ENCODE measurements around the gene AKR7A3.

The AKR7A3 gene

DNA sequence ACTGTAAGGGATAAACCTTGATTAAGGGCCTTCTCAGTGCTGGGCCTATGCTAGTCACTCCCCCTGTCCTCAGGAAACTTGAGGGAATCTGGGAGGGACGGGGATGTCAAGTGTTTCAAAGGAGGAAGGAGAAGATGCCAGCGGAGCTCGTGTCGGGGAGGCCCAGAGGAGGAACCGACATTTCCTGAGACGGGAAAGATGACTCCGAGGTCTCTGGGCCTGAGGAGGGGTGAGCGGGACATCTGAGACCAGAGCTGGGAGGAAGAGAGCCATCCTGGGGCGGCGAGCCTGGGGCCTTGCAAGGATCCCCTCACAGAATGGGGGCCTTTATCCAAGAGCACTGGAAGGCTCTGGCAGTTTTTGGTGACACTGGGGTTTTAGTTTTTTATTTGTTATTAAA is 33.9 kb upstream of the AKR7A3 start:
- no peak for DNase-seq (ENCODE audit: low read depth, low spot score)
- TF ChIP-seq, protein P1, sequence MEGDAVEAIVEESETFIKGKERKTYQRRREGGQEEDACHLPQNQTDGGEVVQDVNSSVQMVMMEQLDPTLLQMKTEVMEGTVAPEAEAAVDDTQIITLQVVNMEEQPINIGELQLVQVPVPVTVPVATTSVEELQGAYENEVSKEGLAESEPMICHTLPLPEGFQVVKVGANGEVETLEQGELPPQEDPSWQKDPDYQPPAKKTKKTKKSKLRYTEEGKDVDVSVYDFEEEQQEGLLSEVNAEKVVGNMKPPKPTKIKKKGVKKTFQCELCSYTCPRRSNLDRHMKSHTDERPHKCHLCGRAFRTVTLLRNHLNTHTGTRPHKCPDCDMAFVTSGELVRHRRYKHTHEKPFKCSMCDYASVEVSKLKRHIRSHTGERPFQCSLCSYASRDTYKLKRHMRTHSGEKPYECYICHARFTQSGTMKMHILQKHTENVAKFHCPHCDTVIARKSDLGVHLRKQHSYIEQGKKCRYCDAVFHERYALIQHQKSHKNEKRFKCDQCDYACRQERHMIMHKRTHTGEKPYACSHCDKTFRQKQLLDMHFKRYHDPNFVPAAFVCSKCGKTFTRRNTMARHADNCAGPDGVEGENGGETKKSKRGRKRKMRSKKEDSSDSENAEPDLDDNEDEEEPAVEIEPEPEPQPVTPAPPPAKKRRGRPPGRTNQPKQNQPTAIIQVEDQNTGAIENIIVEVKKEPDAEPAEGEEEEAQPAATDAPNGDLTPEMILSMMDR (IDR thresholded peaks at IDR 0.05; ENCODE audit: low read depth, low read length), result no peak
- in situ Hi-C loops (cut with HindIII; ENCODE audit: low sequenced_read_pairs), result no loop called here
- H3K4me3 ChIP-seq (ENCODE audit: low read depth, low read length), result no peak overlapping the region

DNA sequence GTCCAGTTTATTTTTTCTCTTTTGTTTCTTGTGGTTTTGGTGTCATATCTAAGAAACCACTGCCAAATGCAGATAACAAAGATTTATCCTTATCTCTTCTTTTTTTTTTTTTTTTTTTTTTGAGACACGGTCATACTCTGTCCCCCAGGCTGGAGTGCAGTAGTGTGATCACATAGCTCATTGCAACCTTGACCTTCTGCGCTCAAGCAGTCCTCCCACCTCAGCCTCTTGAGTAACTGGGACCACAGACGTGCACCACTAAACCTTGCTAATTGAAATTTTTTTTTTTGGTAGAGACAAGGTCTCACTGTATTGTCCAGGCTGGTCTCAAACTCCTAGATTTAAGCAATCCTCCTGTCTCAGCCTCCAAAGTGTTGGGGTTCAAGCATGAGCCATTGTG is 32.5 kb upstream of the AKR7A3 start:
- in situ Hi-C loops (cut with HindIII; ENCODE audit: low sequenced_read_pairs), result no loop called here
- no peak for DNase-seq (ENCODE audit: low read depth, low spot score)
- no peak overlapping the region for H3K4me3 ChIP-seq (ENCODE audit: low read depth, low read length)
- TF ChIP-seq, protein P1 (IDR thresholded peaks at IDR 0.05; ENCODE audit: low read depth, low read length), result no peak

DNA sequence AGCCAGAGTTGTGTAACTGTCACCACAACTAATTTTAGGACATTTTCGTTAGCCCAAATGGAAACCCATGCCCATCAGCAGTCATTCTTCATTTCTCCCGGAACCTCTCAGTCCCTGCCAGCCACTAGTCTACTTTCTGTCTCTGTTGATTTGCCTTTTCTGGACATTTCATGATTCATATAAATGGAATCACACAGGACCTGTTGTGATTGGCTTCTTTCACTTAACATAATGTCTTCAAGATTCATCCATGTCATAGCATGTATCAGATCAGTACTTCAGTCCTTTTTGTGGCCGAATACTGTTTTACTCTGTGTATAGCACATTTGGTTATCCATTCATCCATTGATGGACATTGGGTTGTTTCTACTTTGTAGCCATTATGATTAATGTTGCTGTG is 30.6 kb upstream of the AKR7A3 start:
- TF ChIP-seq, protein P1 (IDR thresholded peaks at IDR 0.05; ENCODE audit: low read depth, low read length), result no peak
- in situ Hi-C loops (cut with HindIII; ENCODE audit: low sequenced_read_pairs), result no loop called here
- no peak for DNase-seq (ENCODE audit: low read depth, low spot score)
- H3K4me3 ChIP-seq (ENCODE audit: low read depth, low read length), result no peak overlapping the region

DNA sequence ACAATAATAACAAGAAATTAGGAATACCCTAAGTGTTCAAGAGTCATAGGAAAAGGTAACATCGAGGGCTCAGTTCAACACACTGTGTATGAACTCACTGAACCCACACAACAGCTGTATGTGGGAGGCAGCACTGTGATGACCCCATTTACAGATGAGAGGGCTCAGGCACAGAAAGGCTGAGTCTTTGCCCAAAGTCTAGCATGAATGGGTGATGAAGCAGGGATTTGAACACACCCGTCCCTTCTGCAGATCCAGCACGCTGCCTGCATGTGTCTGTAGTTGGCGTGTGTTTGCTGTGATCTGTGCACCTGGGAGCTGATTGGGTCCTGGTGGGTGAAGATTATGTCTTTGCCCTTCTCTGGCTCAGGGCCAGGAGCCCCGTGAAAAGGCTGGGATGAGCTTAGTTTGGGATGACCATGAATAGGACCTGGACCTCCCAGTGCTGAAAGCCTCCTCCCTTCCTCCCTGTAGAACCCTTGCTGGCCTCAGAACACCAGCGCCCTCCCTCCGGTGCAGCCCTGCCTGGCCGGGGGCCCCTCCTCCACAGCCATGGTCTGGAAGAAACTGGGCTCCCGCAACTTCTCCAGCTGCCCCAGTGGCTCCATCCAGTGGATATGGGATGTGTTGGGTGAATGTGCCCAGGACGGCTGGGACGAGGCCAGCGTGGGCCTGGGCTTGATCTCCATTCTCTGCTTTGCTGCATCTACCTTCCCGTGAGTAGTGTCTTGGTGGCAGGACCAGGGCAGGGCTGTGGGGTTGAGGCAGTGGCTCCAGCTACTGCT is 28.7 kb upstream of the AKR7A3 start:
- DNase-seq (ENCODE audit: low read depth, low spot score), result no peak
- TF ChIP-seq, protein P1 (IDR thresholded peaks at IDR 0.05; ENCODE audit: low read depth, low read length), result peak; percentile 7
- no peak overlapping the region for H3K4me3 ChIP-seq (ENCODE audit: low read depth, low read length)
- in situ Hi-C loops (cut with HindIII; ENCODE audit: low sequenced_read_pairs), result no loop called here

DNA sequence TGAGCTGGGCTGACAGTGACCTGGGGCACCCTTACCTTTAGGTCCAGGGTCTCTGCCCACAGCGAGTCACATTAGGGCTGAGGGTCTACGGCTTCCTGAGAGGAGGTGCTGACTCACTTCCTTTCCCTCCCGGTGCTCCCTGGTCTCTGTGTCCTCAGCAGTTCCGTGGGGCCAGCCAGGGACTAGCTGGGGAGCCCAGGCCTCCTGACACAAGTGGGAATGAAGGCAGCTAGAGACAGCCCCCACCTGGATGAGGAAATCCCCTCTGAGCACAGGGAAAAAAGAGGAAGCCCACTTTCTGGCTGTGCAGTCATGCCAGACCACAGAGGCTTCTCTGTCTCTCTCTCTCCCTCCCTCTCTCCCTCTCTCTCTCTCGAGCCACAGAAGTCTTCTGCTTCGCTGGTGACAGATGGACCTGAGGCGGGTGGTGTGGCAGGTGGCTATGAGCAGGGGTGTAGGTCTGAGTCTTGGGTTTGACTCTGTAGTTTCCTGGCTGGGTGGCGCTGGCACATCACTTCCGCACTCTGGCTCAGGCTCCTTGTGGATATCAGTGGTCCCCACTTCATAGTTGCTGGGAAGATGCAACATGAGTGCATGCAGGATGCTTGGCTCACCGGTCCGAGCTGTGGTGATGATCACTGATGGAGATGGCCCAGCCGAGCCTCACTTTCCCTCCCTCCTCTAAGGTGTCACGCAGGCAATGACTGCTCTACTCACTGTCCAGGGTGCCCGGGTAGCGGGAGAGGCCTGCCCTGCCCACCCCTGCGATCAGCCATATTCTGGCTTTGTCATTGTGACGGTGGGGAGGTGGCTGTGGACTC is 27.0 kb upstream of the AKR7A3 start:
- TF ChIP-seq, protein P1 (IDR thresholded peaks at IDR 0.05; ENCODE audit: low read depth, low read length), result no peak
- H3K4me3 ChIP-seq (ENCODE audit: low read depth, low read length), result no peak overlapping the region
- in situ Hi-C loops (cut with HindIII; ENCODE audit: low sequenced_read_pairs), result no loop called here
- DNase-seq (ENCODE audit: low read depth, low spot score), result no peak

DNA sequence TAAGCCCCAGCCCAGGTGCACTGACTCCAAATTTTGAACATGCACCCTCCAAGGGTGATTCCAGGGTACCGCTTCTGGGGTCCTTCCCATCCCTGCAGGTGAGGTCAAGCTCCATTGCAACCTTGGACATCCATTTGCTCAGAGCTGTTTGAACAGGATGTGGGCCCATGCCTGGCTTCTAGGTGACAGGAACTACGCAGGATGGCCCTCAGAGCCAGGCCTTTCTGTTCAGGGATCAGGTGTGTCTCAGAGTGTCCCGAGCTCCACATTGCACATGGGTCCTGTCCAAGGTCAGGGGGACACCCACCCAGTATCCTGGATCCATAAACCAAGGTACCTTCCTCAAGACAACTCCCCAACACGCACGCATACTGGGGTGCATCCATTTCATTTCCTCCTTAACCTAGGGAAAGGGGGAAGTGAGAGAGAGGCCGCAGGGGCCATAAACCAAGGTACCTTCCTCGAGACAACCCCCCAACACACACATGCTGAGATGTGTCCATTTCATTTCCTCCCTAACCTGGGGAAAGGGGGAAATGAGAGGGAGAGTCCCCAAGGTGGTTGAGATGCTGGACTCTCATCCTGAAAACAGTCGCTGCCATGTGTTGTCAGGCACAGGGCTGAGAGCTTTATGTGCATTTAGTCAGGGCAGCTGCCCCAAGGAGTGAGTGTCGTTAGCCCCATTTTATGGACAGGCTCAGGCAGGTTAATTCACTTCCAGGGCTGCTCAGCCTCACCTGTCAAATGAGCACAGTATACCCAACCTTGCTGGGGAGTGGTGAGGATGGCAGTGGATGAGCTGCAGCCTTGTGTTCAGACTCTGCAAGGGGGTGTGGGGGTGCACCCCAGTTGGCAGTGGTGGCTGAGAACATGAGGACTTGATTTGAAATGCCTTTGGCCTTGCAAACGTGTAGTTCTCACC is 25.7 kb upstream of the AKR7A3 start:
- H3K4me3 ChIP-seq (ENCODE audit: low read depth, low read length), result no peak overlapping the region

More for the DNA sequence above, 25.7 kb upstream of the AKR7A3 start:
- in situ Hi-C loops (cut with HindIII; ENCODE audit: low sequenced_read_pairs), result no loop called here
- DNase-seq (ENCODE audit: low read depth, low spot score), result no peak
- TF ChIP-seq, protein P1 (IDR thresholded peaks at IDR 0.05; ENCODE audit: low read depth, low read length), result no peak
